Measurements from ENCODE around the gene NBDY. TPM values are rescaled to one million over a fixed set of nuclear protein-coding genes. Genes with fewer than 3 reads are reported as not detected.
"Not testable (repeated sequence)": the region's sequence is repeated elsewhere in the genome, so short reads cannot be mapped to it uniquely, and the experiment has no call there.

NBDY gene
- total RNA-seq, 1 experiment from 2014 or later = 19.0 TPM

DNA sequence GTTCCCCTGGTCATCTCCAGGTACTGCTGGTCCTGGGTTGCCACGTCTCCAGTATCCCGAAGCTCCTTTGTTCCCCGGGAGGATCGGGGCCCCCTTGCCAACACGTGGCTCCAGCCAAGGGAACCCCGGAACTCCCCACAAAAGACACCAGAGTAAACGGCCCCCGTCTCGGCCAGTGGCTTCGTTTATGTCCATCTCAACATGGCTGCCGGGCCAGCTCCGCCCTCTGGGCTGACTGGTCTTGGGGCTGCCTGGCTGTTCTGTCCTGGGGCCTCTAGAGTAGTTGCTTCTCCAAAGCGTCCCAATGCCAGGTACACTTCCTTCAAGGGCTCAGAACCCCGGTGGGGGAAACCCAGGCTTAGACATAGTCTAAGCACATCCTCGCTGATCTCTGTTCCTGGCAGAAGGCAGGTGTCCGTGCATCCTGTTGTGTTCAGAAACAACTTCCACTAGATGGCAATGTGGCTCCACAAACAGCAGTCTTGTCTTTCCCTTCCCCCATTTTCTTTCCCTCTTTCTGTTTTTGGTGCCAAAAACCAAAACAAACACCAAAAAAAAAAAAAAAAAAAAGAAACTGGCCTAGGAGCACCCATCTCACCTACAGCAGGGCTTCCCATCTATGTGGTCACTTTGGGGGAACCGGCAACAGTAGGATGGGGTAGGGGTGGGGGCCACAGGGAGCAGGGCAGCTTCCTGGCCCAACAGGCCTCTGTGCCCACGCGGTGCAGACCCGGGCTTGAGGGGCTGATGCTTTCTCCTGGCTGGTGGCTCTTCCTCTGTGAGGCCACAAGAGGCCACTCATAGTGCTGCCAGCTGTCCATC lies 35.3 kb downstream of the NBDY start:
- DNase-seq (ENCODE audit: low spot score) = peak; percentile 54

DNA sequence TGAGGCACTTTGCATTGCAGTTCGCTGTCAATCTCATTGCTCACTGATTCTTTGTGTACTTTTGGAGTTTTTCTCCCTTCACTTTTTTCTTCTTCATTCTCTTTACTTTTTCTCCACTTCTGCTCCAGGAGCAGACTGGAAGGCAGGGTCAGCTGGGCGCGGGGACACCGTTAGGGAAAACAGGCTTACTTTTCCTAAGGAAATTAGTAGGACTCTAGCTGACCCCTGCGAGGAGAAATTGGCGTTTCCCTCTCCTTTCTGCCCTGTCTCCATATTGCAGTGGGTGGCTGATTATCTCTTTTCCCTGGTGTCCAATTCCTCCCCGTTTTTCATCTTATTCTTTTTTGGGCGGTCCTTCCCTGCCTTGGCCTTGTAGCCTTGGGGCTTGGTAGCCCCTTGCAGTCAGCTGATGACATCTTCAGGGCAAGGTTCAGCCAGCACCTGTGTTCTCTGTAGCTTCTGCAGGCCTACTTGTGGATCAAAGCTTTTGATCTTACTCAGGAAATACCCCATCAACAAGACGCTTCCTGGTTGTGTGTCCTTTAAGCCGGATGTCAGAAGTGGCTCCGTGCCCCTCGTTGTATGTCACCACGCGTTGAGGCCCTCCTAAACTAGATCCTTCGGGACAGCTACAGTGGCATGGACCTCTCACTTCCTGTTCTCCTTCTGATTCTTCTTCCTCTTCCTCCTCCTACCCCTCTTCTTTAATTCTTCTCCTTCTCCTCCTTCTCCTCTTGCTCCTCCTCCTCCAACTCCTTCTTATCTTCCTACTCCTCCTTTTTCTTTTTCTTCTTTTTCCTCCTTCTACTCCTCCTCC lies 36.1 kb downstream of the NBDY start:
- no peak for DNase-seq (ENCODE audit: low spot score)

DNA sequence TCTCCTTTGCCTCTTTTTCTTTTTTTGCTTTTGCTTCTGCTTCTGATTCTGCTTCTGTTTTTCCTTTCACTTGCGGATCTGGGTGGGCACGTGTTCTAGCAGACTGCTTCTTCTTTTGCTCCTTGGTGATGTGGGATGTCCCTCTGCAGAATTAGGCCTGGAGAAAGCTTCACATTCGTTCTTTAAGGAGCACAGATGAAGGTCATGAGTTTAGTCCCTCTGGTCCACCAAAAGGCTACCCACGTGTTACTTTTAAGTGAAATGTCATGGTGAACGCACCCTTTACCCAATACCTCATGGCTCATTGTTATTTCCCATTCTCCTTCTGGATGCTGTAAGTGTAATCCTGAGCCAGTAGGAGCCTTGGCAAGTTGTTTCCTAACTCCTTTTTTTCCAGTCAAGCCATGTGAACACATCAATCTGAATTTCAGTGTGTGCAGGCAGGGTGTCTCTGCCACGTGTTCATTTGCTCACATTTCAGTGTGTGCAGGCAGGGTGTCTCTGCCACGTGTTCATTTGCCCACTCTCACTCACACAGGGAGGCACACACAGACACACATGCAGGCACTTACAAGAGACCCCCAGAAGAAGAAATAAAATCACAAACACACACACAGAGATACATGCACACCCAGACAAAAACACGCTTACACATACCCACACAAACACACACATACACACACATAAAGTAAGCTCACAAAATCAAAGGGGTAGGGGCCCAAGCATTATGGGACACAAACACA lies 36.9 kb downstream of the NBDY start:
- no peak for DNase-seq (ENCODE audit: low spot score)

DNA sequence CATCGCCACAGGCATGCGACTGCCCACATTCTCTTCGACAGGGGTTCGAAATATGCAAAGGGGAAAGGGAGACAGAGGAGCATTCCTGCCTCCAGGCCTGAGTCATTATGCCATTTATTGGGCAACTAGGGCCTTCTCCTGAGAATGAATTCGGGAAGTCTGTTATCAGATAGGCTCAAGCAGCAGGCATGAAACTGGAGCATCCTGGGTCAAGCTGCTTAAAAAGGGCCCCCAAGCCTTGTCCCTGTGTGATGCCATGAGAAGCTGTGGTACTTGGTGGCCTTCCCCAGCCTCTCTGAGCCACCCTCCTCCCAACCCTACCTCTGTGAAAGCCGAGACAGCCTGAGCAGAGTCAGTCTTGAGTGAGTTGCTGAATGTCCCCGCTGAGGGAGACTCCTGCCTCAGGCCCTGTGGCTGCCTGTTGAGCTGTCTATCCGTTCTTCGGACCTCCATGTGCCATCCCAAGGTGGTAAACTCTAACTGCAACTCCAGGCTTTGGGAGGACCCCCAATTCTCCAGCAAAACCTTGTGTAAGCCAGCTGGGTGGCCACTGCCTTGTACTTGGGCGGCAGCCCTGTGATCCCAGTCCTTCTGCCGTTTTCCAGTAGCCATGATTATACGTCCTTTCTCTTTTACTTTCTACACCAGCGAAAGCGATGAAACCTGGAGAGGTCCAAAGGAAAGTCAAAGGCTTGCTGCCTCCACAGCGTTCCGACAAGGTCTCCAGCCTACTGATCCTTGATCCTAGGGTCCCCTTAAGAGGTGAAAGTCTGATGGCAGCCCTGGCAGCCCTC lies 37.7 kb downstream of the NBDY start:
- no peak for DNase-seq (ENCODE audit: low spot score)

DNA sequence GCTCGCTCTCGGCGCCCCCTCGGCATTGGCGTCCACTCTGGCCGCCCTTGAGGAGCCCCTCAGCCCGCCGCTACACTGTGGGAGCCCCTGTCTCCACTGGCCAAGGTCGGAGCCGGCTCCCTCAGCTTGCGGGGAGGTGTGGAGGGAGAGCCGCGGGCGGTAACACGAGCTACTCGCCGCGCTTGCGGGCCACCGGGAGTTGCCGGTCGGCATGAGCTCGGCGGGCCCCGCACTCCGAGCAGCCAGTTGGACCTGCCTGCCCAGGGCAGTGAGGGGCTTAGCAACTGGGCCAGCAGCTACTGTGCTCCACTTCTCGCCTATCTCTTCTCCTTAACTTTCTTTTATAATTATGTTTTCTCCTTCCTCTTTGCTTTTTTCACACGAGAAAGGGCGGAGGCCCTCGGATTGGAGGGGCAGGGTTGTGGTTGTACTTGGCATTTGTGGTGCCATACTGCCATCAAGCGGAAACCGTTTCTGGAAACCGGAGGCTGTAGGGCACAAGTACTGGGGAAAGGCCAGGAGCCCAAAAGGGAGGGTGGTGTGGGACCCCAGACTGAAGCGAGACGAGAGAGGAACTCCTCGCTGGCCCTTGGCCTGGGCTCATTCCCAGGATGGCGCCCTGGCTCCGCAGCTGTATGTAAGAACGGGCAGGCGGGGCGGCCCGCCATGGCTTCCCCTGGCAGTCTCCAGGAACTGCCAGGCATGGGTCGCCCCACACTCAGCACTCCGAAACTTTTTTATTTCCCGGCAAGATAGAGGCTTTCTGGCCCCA lies 38.5 kb downstream of the NBDY start:
- not testable (repeated sequence) for DNase-seq (ENCODE audit: low spot score)

DNA sequence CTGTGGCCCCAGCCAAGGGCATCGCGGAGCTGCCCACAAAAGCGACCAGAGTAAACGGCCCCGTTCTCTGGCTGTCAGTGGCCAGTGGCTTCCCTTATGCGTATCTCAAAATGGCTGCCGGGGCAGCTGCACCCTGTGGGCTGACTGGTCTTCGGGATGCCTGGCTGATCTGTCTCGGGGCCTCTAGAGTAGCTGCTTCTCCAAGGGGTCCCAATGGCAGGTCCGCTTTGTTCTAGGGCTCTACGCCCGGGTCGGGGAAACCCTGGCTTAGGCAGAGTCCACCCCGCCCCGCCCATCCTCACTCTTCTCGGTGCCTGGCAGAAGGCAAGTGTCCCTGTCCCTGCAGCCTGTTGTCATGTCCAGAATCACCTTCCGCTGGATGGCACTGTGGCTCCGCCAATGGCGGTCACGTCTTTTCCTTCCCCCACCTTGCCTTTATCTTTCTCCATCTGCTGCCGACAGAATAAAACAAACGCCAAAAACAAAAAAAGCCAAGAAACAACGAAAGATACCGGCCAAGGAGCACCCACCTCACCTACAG lies 39.1 kb downstream of the NBDY start:
- not testable (repeated sequence) for DNase-seq (ENCODE audit: low spot score)

DNA sequence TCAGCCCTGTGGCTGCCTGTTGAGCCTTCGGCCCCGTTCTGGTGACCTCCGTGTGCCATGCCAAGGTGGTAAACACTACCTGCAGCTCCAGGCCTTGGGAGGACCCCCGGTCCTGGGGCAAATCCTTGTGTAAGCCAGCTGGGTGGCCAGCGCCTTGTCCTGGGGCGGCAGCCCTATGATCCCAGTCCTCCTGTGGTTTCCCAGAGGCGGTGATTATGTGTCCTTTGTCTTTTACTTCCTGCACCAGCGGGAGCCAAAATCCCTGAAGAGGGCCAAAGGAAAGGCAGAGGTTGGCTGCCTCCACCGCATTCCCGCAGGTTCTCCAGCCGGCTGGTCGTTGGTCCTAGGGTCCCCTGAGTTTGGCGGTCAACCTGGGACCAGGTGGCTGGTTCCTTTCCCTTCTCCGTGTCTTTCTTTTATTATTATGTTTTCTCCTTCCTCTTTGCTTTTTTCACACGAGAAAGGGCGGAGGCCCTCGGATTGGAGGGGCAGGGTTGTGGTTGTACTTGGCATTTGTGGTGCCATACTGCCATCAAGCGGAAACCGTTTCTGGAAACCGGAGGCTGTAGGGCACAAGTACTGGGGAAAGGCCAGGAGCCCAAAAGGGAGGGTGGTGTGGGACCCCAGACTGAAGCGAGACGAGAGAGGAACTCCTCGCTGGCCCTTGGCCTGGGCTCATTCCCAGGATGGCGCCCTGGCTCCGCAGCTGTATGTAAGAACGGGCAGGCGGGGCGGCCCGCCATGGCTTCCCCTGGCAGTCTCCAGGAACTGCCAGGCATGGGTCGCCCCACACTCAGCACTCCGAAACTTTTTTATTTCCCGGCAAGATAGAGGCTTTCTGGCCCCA lies 43.9 kb downstream of the NBDY start:
- DNase-seq (ENCODE audit: low spot score) = not testable (repeated sequence)

DNA sequence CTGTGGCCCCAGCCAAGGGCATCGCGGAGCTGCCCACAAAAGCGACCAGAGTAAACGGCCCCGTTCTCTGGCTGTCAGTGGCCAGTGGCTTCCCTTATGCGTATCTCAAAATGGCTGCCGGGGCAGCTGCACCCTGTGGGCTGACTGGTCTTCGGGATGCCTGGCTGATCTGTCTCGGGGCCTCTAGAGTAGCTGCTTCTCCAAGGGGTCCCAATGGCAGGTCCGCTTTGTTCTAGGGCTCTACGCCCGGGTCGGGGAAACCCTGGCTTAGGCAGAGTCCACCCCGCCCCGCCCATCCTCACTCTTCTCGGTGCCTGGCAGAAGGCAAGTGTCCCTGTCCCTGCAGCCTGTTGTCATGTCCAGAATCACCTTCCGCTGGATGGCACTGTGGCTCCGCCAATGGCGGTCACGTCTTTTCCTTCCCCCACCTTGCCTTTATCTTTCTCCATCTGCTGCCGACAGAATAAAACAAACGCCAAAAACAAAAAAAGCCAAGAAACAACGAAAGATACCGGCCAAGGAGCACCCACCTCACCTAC lies 44.5 kb downstream of the NBDY start:
- DNase-seq (ENCODE audit: low spot score) = not testable (repeated sequence)

DNA sequence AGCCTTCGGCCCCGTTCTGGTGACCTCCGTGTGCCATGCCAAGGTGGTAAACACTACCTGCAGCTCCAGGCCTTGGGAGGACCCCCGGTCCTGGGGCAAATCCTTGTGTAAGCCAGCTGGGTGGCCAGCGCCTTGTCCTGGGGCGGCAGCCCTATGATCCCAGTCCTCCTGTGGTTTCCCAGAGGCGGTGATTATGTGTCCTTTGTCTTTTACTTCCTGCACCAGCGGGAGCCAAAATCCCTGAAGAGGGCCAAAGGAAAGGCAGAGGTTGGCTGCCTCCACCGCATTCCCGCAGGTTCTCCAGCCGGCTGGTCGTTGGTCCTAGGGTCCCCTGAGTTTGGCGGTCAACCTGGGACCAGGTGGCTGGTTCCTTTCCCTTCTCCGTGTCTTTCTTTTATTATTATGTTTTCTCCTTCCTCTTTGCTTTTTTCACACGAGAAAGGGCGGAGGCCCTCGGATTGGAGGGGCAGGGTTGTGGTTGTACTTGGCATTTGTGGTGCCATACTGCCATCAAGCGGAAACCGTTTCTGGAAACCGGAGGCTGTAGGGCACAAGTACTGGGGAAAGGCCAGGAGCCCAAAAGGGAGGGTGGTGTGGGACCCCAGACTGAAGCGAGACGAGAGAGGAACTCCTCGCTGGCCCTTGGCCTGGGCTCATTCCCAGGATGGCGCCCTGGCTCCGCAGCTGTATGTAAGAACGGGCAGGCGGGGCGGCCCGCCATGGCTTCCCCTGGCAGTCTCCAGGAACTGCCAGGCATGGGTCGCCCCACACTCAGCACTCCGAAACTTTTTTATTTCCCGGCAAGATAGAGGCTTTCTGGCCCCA lies 49.3 kb downstream of the NBDY start:
- not testable (repeated sequence) for DNase-seq (ENCODE audit: low spot score)

DNA sequence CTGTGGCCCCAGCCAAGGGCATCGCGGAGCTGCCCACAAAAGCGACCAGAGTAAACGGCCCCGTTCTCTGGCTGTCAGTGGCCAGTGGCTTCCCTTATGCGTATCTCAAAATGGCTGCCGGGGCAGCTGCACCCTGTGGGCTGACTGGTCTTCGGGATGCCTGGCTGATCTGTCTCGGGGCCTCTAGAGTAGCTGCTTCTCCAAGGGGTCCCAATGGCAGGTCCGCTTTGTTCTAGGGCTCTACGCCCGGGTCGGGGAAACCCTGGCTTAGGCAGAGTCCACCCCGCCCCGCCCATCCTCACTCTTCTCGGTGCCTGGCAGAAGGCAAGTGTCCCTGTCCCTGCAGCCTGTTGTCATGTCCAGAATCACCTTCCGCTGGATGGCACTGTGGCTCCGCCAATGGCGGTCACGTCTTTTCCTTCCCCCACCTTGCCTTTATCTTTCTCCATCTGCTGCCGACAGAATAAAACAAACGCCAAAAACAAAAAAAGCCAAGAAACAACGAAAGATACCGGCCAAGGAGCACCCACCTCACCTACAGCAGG lies 50.0 kb downstream of the NBDY start:
- not testable (repeated sequence) for DNase-seq (ENCODE audit: low spot score)

DNA sequence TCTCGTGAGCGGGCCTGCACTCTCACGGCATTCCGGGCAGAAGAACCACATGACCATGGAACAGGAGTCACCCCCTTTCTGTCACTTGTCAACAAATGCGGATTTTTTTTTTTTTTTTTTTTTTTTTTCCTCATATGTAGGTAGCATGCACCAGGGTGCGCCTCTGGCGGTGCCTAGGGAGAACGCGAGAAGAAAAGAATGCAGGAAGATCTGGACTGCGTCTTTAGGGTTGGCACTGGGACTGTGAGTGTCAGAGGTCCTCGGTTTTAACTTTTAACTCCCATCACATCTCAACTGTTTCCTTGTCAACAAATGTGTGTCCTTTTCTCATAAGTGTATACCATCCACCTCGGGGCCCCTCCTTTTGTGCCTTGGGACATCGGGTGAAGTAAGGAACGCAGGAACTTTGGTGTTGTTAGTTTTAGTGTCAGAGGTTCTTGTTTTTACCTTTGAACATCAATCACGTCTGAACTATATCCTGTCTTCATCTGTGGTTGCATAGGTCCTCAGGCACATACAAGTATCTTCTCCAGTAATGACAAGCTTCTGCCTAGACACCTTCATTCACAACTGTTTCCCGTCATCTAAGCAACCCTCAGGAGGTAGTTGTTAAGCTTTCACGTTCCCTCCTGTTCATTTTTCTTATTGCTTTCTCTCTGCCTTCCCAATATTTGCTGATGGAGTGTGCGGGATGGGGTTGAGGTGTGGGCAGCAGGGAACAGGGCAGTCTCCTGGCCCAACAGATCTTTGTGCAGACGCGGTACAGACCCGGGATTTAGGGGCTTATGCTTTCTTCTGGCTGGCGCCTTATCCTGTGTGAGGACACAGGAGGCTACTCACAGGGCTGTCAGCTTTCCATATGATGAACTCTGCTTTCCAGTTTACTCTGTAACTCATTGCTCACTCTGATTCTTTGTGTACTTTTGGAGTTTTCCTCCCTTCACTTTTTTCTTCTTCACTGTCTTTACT lies 51.9 kb downstream of the NBDY start:
- DNase-seq (ENCODE audit: low spot score) = not testable (repeated sequence)

DNA sequence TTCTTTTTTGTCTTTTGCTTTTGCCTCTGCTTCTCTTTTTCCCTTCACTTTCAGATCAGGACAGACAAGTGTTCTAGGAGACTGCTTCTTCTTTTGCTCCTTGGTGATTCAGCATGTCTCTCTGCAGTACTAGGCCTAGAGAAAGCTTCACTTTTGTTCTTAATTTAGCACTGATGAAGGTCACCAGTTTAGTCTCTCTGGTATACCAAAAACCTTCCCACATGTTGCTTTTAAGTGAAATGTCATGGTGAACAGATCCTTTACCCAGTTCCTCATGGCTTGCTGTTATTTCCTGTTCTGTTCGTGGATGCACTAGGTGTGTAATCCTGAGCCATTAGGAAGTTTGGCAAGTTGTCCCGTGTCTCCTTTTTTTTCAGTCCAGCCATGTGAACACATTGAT lies 53.3 kb downstream of the NBDY start:
- DNase-seq (ENCODE audit: low spot score) = no peak

DNA sequence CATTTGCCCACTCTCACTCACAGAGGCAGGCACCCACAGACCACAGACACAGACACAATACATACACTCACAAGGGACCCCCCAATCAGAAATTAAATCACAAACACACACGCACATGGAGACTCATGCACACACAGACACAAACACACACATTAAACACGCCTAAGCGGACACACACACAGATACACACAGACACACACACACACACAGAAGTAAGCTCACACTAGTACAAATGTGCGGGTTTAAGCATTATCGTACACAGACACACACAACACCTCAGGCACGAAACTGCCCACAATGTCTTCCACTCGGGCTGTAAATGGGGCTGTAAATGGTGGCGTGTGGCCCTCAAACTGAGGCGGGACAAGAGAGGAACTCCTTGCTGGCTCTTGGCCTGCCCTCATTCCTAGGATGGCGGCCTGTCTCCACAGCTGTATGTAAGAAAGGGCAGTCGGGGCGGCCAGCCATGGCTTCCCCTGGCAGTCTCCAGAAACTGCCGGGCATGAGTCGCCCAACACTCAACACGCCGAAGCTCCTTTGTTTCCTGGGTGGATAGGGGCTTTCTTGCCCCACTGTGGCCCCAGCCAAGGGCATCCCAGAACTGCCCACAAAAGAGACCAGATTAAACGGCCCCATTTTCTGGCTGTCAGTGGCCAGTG lies 53.9 kb downstream of the NBDY start:
- no peak for DNase-seq (ENCODE audit: low spot score)

DNA sequence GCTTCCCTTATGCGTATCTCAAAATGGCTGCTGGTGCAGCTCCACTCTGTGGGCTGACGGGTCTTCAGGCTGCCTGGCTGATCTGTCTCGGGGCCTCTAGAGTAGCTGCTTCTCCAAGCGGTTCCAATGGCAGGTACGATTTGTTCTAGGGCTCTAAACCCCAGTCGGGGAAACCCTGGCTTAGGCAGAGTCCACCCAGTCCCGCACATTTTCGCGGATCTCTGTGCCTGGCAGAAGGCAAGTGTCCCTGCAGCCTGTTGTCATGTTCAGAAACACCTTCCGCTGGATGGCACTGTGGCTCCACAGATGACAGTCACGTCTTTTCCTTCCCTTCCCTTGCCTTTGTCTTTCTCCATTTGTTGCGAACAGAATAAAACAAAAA lies 54.4 kb downstream of the NBDY start:
- DNase-seq (ENCODE audit: low spot score) = no peak

DNA sequence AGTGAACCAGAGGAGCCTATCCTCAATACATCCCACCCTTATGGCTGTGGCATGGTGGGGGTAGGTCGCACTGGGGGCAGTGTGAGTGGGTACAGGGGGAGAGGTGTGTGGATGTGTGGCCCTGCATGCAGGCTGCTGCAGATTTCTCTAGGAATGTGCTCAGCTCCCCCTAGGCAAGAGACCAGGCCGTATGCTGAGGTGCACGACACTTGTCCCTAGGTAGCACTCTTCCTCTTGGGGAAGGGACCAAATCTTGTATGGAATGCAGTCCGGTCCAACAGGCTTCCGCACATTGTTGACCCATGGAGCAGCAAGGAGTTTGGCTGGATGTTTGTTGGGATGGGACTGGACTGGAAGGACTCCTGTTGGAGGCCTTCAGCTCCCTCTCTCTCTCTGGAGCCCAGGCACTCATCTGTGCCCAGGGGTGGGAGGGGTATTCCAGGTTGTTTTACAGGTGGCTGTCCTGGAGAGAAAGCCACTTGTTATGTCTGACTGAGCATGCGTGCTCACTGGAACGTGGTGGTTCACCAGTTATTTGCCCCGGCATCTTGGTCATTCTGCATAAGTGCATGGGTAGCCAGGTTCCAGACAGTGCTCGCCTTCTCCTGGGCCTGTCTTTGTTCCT lies 55.1 kb downstream of the NBDY start:
- DNase-seq (ENCODE audit: low spot score) = no peak

DNA sequence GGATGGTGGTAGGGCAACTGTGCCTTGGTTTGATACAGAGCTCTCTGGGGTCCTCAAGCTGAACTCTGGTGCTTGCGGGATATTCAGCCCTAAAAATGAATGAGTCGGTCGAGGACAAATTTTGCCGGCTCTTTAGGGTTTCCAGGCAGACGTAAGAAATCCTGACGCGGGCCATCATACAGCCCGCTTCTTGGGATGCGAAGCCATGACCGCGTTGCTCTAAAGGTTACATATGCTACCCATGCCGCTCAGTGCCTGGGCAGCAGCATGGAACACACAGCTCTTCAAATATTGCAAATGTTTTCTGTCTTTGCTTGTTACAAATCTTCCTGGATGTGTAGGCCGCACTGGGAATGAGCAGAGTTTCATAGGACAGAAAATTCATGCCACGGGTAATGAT lies 55.6 kb downstream of the NBDY start:
- no peak for DNase-seq (ENCODE audit: low spot score)
